SKM-1 (cell line): ENCODE measurements around the gene NHSL2.

Experiments used
- DNase-seq: peaks from one replicate; lab custom pipeline; 2025; ENCODE audit not compliant: unreplicated experiment; lab: John Stamatoyannopoulos, UW

NHSL2 gene

GRCh38 chrX:72062916-72063315, 152.3 kb downstream of the NHSL2 start:
- no peak for DNase-seq

- no peak for DNase-seq
Measured at GRCh38 chrX:72069350-72070160, 158.9 kb downstream of the NHSL2 start.

- DNase-seq = no peak
Measured at GRCh38 chrX:72071213-72071612, 160.6 kb downstream of the NHSL2 start.

DNA sequence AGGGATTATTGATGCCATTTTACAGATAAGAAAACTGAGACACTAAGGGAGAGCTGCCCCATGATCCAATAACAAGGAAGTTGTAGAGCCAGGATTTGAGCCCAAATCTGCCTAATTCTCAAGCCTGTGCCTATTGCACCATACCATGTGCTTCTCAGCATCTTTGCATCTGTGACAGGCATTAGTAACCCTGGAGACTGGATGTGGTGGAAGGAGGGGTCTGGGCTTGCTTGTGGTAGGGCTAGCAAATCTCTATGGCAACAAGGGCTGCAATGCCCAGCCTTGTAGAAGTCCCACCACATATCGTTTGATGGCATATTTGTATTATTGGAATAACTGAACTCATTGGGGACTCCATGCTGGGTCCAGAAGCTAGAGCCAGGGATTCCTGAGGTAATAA, 163.0 kb downstream of the NHSL2 start:
- no peak for DNase-seq

DNA sequence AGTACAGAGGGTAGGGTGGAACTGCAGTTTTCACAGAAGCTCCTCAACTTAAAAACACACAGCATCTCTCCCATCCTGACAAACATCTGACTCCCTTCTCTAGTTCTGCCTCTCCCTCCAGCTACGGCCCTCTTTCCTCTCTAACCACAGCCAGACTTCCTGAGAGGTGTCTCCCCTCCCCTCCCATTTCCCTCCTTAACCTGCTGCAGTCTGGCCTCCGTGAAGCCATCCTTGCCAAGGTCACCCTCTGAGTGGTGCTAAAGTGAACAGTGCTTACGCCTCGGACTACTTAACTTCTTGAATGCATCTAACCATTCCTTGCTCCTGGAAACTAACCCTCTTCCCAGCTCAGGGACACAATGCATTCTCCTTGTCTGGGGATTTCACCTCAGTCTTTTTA, 167.8 kb downstream of the NHSL2 start:
- no peak for DNase-seq

DNA sequence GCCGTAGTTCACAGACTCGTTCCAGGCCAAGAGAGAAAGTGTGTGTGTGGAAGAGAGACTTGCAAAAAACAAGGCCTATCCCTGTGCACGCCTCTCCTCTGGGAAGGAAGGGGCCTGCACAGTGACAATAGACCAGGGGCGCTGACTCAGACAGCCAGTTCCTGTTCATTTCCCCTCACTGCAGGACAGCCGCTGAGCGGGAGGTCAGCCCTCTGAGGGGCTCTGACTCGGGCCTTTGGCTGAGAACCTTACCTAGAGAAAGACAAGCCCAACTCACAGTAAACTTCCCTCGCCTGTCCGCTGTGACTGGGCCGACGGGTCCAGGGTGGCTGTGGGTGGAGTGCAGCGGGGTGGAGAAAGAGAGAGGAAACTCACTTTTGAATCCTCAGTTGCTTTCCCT, 169.0 kb downstream of the NHSL2 start:
- DNase-seq = no peak

GRCh38 chrX:72080150-72080549, 169.5 kb downstream of the NHSL2 start:
- peak; percentile 21 for DNase-seq

- no peak for DNase-seq
Measured at GRCh38 chrX:72080800-72081199, 170.2 kb downstream of the NHSL2 start.

GRCh38 chrX:72081605-72082320, 171.1 kb downstream of the NHSL2 start:
- DNase-seq = no peak

DNA sequence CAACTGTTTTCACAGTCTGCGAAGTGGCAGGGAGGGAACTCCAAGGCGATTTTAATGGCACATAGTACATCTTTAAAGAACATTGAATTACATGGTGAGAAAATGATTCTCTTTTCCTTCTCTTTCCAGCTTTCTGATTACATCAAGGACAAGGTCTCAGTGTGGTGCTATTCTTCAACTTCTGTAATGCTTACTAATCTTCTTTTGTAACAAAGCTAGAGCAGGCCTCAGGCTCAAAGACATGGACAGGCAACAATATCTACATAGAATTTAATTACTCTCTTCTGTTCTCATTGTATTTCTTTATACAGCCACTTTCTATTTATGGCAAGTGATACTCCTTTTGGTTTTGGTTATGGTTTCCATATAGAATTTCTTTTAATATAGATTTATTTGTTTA, 172.6 kb downstream of the NHSL2 start:
- no peak for DNase-seq

GRCh38 chrX:72084114-72084513, 173.5 kb downstream of the NHSL2 start:
- DNase-seq = no peak

- DNase-seq = no peak
Measured at GRCh38 chrX:72086995-72087394, 176.3 kb downstream of the NHSL2 start.

GRCh38 chrX:72088761-72089160, 178.1 kb downstream of the NHSL2 start:
- no peak for DNase-seq

- DNase-seq = no peak
Measured at GRCh38 chrX:72089254-72089653, 178.6 kb downstream of the NHSL2 start.

GRCh38 chrX:72094894-72095293, 184.2 kb downstream of the NHSL2 start:
- DNase-seq = no peak

DNA sequence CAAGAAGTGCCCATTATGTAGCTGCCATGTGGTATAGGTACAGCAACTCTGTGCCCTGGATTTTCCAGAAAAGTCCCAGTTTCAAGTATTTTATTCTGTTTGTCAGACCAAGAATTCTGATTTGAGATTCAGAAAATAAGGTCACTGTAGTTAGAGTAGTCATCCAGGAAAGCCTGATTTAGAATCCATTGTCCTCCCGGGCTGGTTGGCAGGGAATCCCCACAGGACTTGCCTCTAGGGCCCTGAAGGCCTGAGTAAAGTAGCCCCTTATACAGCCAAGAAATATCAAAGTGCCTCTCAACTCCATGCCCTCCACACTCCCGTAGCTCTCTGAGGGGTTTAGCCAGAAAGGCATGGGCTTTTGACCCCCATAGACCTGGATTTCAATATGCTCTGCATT, 184.7 kb downstream of the NHSL2 start:
- DNase-seq = no peak

DNA sequence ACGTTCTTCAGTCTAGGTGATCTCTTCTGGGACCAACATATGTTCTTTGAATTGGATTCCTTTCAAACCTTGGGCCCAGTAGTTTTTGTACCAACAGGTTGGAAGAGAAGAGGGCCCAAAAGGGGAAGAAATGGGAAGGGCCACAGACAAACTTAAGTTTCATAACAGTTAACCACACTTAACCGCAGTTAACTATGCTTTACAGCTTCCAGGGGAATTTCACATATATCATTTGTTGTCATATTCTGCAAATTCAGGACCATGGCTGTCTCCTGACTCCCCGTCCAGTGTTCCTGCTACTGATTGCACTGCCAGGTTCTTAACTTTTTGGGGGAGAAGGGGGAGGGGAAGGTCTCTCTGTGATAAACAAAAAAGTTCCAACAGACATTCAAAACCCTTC, 186.5 kb downstream of the NHSL2 start:
- DNase-seq = peak; percentile 23

DNA sequence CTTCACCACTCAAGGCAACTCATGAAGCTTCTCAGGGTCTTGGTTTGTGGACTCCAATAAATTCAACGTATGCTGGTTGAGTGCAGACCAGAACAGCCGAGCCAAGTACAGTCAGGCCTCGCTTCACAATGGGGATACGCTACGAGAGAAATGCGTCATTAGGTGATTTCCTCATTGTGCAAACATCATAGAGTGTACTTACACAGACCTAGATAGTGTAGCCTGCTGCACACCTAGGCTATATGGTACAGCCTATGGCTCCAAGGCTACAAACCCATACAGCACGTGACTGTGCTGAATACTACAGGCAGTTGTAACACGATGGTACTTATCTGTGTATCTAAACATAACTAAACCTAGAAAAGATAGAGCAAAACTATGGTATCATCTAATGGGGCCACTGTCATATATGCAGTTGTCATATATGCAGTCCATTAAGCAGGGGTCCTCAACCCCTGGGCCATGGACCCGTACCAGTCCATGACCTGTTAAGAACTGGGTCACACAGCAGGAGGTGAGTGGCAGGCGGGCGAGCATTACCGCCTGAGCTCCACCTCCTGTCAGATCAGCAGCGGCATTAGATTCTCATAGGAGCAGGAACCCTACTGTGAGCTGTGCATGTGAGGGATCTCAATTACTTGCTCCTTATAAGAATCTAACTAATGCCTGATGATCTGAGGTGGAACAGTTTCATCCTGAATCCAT, 189.6 kb downstream of the NHSL2 start:
- no peak for DNase-seq

GRCh38 chrX:72100824-72101351, 190.2 kb downstream of the NHSL2 start:
- peak; percentile 74 for DNase-seq

DNA sequence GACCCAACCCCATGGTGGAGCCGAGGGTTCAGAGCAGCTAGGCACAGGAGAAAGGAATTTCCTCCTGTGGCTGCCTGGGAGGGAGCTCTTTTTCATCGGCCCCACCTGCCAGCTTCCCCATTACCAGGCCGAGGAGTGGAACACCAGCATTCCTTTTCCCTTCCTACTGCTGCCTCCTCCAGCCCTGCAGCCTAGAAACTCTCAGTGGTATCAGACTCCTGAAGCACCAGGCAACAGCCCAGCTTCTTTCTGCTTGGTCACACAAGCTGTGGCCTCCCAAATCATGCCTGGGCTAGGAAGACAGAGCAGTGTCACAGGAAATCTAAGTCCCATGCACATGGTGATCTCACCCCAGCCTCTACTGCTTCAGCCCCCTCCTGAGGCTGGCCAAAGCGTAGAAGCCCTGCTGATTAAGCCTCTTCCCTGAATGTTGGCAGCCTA, 191.0 kb downstream of the NHSL2 start:
- DNase-seq = no peak

DNA sequence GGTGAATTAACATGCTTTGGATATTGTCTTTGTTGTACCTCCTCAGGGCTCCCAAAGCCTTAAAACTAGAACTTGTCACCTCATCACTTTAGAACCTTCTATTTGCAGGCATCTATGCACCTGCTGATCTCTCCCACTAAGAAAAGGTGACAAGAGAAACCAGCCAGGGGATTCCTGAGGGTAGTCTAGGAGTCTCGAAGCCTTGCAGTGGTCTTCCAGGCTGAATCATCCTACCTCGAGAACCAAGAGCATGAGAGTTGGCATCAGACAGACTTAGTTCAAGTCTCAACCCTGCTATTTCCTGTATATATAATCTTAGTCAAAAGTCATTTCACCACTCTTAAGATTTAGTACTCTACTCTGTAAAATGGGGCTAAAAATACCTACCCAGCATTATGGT, 191.5 kb downstream of the NHSL2 start:
- no peak for DNase-seq

GRCh38 chrX:72102760-72103159, 192.1 kb downstream of the NHSL2 start:
- DNase-seq = no peak
